ENCODE results near the gene CCNJL.

DNA sequence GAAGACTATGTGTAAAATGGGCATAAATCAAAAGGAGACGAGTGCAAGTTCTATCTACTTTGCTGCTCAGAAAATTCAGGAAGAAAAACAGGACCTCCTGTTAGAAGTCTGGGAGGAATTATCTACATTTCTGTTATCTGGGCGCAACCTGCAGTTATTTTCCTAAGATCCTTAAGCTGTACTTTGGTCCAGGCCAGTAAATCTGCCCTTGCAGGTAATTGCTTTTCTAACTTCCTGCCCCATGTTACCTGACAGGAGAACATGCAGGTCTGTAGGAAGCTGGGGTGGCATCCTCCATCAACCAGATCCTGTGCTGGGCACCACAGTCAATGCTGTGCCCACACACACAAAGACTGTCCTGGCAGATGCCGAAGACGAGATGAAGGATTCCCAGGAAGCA lies 5.7 kb downstream of the CCNJL start:
- TF ChIP-seq, protein P1, sequence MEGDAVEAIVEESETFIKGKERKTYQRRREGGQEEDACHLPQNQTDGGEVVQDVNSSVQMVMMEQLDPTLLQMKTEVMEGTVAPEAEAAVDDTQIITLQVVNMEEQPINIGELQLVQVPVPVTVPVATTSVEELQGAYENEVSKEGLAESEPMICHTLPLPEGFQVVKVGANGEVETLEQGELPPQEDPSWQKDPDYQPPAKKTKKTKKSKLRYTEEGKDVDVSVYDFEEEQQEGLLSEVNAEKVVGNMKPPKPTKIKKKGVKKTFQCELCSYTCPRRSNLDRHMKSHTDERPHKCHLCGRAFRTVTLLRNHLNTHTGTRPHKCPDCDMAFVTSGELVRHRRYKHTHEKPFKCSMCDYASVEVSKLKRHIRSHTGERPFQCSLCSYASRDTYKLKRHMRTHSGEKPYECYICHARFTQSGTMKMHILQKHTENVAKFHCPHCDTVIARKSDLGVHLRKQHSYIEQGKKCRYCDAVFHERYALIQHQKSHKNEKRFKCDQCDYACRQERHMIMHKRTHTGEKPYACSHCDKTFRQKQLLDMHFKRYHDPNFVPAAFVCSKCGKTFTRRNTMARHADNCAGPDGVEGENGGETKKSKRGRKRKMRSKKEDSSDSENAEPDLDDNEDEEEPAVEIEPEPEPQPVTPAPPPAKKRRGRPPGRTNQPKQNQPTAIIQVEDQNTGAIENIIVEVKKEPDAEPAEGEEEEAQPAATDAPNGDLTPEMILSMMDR (IDR thresholded peaks at IDR 0.05; ENCODE audit: low read depth, low read length): no peak
- no peak for TF ChIP-seq POLR2A (IDR thresholded peaks at IDR 0.05; ENCODE audit: extremely low read depth, insufficient read length)
- TF ChIP-seq MYC (IDR thresholded peaks at IDR 0.05; ENCODE audit: low read depth, low read length): no peak

All from NB4 (cell line).